ENCODE data around the gene KMT2D.

- TF ChIP-seq CTCF (IDR thresholded peaks at IDR 0.05) (no peak), POLR2AphosphoS5 (IDR thresholded peaks at IDR 0.05) (no peak), EP300 (IDR thresholded peaks at IDR 0.05) (no peak), POLR2A (IDR thresholded peaks at IDR 0.05) (no peak)
Observed at GRCh38 chr12:49037947-49038237, 22.7 kb downstream of the KMT2D start.
